Femur (tissue), 1 donor: Measurements from ENCODE around the gene SBF2.
"Not testable (repeated sequence)": the region's sequence is repeated elsewhere in the genome, so short reads cannot be mapped to it uniquely, and the experiment has no call there.

Source experiments
- DNase-seq: peaks from one replicate; pipeline ENCODE4 v3.0.0-alpha.2; 2017

SBF2 gene

DNA sequence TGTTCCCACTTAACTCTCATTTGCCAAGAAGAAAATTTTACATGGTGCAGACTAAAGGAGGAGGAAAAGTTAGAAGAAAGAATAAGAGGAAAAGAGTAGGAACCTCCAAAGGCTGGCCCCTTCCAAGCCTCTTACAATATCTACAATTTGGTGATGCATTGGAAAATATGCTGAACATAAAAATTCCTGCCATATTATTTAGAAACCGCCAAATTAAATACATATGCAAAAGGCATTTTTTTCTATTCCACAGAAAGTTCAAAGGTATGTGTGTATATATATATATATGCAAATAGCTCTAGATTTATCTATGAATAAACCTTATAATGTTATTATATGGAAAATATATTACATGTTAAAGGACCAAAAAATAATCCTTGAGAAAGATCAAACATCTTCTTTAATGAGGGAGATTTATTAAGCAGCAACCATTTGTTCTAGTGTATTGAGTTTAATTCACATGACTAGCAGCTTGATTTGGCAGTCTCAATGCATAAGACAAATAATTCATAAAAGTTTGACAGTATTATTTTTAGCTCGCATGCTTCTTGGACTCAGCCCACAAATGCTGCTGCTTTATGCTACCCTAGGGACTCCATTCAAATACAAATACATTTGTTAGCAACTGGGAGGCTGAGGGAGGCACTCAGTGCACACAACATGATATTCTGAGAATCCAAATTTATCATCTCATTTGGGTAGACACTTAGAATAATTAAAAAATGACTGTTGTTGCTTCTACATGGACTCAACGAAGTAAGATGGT is 184.9 kb downstream of the SBF2 start:
- peak; percentile 55 for DNase-seq

DNA sequence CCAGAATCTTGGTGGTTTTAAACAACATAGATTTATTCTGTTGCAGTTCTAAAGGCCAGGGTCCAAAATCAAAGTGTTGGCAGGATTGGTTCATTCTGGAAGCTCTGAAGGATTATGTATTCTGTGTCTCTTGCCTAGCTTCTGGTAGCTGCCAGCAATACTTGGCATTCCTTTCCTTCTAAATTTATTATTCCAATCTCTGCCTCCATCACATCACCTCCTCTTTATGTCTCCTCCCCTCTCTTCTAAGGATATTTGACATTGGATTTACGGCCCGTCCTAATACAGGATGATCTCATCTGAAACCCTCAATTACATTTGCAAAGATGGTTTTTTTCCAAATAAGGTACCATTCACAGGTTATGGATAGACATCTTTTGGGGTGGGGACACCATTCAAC is 186.5 kb downstream of the SBF2 start:
- no peak for DNase-seq

DNA sequence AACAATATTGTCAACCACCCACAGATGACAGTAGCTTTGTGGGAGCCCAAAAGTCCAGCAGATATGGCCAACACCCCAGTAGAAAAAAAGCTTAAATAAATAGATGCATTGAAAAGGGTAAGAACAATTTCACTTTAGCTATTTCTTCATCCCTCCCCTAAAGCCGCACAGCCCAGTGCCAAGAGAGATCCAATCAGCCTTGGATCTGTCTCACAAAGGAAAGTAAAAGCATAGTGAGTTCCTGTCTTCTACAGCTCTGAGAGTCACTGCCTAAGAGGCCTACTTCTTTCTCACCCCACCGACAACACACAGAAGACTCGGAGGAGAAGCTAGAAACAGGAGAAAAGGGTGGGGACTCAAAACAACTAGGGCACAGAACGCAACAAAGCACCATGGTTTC is 196.4 kb downstream of the SBF2 start:
- no peak for DNase-seq

DNA sequence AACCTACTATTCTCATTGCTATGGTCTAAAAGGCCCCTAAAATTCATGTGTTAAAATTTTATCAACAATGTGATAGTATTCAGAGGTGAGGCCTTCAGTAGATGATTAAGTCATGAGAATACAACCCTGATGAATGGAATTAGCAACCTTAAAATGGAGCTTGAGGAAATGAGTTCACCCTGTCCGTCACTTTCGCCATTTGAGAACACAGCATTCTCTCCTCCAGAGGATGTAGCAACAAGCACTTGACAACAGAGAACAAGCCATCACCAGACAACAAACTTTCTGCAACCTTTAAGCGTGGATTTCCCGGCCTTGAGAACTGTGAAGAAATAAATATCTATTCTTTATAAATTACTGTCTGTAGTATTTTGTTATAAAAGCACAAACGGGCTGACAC is 197.0 kb downstream of the SBF2 start:
- DNase-seq: no peak

DNA sequence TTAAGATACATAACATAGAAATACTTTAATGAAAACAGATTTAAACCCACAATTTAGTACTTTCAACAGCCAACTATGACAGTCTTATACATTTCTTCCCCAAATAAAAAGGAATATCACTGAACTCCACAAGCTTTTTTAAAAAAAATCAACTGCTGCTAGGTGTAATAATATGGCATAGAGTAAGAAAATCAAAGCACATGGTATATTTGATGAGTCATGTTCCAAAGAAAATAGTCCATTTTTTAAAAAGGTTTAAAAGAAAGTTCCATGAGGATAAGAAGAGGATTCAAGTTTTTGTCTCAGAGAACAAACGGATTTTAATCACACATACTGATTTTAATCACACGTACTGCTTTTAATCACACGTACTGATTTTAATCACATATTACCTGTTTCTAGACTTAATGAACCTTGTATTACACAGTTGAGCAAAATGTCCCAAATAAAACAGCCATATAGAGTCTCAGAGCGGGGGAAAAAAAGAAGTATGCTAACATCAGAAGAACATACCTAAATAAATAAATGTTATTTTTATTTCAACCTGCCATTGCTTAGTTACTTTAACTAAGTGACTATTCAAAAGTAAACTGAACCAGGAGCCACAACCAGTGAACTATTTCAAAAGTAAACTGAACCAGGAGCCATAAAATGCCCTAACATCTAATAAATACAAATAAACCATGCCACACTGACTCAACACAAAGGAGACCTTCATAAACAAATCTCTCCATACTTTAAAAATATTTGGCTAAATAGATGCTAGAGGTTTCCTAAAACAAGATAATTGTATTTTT is 198.4 kb downstream of the SBF2 start:
- DNase-seq: no peak

DNA sequence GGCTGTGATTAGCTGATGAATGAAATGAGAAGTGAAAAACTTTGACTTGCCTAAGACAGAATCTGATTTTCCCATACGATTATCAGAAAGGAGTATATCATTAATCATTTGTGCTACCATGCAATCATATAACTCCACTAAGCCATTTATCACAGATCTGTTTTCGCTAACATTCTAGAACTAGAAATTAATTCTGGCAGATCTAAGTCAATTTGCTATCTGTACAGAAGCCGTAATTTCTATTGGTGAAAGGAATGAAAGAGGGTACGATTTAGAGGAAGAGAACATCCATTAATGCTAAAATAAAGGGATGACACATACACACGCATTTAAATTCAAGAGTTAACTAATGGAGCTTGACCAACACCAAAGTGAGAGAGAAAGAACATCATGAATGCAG is 201.6 kb downstream of the SBF2 start:
- no peak for DNase-seq

DNA sequence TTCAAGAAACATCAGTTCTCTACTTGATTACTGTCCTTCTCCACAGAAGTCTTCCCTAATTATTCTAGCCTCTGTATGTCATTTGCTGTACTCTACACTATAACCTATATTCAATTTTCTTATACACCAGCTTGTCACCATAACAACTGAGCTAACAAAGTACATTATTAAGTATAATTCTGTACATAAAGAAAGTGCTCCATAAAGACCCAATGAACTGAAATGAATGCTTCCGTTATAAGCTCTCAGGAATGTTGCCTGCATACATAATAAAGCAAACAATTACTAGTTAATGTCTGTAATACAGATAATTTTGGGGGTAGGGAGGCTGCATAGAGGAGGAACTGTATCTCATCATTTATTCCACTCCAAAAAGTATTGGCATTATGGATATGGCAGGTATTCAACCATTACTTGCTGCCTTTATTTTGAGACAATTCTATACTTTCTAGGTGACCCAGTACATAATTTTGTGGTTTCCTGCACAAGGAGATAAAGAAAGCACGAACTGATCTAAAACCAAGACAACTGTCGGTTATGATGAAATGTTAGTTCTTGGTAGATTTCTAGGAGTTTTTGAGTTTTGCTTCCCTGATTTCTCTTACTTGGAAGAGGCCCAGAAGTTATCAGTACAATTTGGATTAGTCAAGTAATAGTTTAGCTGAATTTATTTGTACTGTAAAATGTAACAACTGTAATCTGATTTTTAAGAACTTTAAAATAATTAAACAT is 202.5 kb downstream of the SBF2 start:
- DNase-seq: no peak

DNA sequence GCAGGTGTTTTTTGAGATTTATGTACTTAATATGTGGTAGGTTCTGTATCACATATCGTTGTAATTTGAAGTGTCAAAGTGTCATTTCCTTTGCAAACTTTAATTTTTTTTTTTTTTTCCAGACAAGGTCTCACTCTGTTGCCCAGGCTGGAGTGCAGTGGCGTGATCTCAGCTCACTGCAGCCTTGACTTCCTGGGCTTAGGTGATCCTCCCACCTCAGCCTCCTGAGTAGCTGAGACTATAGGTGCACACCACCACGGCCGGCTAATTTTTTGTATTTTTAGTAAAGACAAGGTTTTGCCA is 206.1 kb downstream of the SBF2 start:
- not testable (repeated sequence) for DNase-seq

DNA sequence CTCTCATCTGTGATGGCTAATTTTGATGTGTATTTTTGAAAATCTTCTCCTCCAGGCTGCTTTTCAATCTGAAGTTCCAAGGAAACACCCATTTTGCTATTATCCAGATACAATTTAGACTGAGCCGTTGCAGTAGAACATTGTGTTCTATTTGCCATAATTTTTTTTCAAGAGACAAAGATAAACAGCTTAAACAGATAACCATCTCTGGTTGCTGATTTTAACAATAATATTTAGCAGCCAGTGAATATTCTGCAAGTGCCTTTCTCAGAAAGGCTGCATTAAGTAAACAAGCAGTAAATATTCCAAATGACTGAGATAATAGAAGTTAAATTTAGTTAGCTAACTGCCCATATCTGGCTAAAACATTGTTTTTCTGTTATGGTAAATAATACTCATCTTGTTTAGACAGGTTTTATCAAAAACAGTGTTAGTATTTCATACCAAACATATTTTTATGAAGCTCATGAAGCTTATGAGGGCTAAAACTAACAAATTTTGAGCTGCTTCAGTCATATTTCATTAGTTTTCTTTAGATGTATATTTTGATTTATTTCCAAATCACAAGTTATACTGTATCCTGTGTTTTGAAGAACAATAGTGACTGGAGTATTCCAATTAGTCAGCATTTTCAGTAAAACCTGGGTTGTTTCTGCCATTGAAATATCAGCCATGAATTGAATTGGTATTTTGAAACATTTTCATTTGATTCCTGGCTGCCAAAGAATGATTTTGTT is 206.7 kb downstream of the SBF2 start:
- no peak for DNase-seq

DNA sequence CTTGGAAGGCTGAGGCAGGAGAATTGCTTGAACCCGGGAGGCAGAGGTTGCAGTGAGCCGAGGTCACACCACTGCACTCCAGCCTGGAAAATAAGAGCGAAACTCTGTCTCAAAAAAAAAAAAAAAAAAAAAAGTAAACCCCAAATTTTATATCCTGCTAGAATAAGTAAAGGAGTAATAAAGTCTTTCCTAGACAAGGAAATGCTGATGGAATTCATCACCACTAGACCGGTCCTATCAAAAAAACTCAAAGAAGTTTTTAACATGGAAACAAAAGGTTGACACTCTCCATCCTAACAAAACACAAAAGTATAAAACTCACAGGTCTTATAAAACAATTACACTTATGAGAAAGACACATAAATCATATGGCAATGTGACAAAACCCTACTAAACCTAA is 213.9 kb downstream of the SBF2 start:
- no peak for DNase-seq

DNA sequence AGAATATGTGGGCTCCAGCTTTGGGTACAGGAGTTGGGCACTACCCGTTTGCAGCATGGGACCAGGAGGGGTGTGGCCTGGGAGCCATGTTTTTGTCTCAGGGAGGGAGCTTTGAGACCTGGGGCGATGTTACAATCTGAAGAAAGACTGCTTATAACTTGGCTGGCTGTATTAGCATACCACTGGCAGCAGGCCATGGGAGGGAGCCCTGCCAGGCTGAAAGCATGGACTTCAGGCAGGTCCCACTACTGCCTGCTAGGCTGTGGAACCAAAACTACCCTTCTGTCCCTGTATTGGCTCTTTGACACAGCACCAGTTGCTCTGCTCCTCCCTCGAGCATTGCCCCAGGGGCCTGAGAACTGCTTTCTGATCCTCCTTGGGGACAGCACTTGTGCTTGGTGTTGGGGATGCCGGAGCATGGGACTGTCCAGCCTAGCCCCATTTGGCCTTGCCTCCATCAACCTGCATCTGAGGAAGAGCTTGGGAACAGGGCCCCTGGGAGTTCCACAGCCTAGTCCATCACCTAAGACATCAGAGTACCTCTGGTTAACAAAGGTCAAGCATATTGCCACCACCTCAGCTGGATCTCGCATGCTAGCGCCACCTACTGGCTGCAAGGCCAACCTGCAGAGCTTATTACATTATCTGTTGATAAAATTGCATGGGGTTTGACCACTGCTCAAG is 217.4 kb downstream of the SBF2 start:
- DNase-seq: no peak

DNA sequence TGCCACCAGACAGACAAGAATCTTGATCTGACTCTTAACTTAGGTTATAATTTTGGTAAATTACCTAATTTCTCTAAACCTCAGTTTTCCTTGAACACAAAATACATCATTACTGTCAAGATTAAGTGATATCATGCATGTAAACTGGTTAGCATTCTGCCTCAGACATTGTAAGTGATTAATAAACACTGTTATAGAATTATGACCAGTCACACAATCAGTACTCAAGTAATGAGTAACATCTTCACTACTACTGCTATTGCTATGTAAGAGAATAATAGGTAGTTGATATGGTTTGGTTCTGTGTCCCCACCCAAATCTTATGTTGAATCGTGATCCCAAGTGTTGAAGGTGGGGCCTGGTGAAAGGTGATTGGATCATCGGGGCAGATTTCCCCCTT is 218.9 kb downstream of the SBF2 start:
- no peak for DNase-seq

DNA sequence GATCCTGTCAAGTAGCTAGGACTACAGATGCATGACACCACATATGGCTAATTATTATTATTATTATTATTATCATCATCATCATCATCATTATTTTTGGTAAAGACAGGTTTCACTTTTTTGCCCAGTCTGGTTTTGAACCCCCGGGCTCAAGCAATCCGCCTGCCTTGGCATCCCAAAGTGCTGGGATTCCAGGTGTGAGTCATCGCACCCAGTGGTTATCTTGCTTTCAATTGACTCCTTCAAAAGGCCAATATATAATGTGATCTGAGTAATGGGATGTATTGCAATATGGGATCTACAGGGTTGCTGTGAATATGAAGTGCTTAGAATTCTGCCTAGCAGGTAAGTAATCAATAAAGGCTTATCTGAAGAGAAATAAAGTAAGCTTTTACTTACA is 221.2 kb downstream of the SBF2 start:
- no peak for DNase-seq

DNA sequence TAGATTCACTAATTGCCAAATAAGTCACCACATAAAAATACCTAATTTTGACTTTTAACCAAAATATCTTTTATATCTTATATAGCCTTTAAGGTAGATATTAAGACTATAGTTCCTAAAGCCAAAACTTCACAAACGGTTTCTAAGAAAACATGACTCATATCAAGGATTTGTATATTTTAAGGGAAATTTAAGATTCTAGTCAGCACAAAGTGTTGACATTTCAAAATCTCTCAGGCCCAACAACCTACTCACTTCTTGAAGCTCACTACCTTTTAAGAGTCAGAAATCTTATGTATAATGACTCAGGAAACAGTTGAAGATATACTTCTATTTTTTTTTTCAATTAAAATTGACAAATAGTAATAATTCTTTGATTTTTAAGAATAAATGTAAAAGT is 221.9 kb downstream of the SBF2 start:
- DNase-seq: no peak

DNA sequence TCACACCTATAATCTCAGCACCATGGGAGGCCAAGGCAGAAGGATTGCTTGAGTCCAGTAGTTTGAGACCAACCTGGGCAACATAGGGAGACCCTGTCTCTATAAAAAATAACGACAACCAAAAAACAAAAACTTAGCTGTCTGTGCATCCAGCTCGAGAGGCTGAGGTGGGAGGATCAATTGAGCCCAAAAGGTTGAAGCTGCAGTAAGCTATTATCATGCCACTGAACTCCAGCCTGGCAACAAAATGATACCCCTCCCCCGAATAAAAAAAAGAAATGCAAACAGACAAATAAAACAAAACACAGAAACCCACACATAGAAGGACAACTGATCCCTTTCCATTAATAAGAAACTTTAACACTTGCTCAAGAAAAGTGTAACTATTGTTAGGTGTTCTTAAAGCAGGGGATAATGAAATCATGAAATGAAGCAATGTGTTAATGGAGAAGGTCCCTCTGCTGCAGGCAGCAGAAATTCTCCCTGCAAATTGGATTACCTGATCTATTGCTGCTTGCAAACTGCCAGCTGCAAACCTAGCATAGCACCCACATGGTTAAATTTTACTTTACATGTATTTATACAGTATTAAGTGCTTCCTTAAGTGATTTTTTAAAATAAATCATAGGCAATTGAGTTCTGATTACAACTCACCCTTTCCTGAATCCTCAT is 226.3 kb downstream of the SBF2 start:
- DNase-seq: no peak

DNA sequence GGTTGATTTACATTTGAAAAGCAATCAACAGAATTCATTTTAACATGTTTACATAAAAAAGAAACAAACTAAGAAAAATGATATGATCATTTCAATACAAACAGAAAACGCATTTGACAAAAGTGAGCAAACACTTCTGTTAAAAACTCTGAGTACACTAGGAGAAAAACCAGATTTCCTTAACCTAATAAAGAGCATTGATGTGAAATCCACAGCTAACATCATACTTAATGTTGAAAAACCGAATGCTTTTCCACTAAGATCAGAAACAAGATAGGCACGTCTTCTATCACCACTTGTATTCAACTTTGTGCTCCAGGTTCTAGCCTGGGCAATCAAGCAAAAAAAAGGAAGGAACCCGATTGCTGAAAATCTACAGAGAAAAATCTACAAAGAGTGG is 227.6 kb downstream of the SBF2 start:
- no peak for DNase-seq

DNA sequence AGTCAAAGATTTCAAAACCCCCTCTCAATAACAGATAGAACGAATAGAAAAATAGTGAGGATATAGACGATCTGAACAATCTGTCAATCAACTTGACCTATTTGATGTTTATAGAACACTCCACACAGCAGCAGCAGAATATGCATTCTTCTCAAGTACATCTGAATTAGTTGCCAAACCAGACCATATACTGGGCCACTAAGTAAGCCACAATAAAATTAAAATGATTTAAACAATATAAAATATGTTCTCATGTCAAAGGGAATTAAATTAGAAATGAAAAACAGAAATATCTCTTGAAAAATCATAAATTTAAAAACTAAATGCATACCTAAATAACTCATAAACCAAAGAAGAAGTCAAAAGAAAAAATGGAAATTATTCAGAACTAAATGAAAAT is 229.2 kb downstream of the SBF2 start:
- no peak for DNase-seq

DNA sequence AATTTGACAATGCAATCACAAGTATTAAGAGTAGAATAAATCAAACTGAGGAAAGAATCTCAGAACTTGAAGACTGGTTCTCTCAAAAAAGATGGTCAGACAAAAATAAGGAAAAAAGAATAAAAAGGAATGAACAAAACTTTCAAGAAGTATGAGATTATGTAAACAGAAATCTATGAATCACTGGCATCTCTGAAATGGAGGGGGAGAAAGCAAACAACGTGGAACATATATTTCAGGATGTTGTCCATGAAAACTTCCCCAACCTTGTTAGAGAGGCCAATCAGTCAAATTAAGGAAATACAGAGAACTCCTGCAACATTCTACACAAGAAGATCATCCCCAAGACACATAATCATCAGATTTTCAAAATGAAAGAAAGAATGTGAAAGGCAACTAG is 235.7 kb downstream of the SBF2 start:
- no peak for DNase-seq

DNA sequence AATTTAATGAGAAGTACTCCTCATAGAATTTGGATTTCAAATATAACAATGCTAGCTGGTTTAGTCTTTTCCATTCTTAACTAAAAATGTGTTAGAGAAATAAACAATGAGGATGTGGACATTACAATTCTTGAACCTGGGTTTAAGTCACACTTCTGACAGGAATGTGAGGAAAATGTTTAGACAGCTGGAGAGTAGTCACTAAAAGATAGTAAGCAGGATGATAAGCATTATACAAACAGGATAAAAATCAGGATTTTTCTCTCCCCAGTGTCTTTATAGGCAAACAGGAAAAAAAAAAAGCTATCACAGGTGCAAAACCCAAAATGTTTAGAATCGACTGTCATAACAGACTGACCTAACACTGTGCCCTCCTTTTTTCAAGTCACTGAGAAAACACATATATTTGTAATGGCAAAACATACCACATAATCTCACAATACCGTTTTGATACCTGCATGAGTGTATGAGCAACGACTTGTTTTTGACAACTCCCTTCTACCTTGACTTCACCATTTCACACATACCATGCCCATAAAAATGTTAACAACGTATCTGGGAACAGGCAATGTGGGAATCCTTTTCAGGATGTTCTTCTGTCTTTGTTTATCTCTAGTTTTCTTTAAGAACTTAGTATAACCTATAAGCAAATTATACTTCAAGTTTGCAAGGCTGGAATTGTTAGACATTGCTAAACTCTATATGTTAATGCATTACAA is 242.0 kb downstream of the SBF2 start:
- DNase-seq: no peak

DNA sequence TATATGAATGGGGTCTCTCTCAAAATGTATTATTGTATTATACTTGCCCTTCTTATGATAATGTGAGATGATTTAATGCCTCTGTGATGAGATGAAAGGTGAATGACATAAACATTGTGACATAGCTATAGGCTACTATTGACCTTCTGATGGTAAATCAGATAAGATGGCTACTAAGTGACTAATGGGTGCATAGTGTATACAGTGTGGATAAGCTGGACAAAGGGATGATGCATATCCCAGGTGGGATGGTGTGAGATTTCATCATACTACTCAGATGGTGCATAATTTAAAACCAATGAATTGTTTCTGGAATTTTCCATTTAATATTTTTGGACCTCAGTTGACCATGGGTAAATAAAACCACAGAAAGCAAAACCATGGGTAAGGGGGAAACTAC is 243.5 kb downstream of the SBF2 start:
- DNase-seq: no peak

DNA sequence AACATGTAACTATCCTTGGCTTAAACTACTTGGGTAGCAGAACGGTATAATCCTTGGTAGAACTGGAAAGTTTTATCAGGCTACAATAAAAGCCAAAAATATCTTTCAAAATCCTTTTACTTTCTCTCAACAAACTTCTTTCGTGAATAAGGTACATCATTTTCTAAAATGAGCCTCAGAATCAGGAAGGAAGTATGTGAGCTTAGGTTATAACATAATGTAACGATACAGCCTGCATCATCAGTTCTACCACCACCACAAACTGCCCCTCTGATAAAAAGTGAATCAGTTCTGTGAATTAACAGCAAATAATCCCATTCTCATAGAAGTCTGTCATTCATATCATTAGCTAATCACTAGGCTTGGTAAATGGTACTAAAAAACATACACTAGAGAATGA is 244.3 kb downstream of the SBF2 start:
- no peak for DNase-seq

DNA sequence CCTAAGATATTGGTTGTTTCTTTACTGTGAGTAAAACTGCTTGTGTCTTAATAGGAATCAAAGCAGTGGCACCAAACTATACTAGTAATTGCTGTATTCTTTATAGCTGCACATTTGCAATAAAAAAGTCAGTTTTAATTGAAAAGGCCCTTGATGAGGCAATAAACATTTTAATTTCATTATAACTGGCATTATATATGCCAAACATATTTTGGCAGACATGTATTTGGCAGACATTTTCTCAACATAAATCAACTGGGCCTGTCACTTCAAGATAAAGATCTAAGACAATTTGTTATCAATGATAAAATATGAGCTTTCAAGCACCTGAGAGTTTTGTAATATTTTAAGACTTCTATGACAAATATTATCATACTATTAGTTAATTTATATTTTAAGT is 245.7 kb downstream of the SBF2 start:
- no peak for DNase-seq
